Stimulated activated CD4-positive, alpha-beta T cell treated with anti-CD3 and anti-CD28 coated beads, Interleukin-1b, Interleukin-23, amount 100 ng/mL, for 1 hour (primary cell): ENCODE data around the gene OR52N5.

Source experiments
- DNase-seq, 2 donors: peaks; one replicate each; pipeline ENCODE4 v3.0.0-alpha.2; 2020; ENCODE audit warnings: low read depth in 2 of 2

The OR52N5 gene

DNA sequence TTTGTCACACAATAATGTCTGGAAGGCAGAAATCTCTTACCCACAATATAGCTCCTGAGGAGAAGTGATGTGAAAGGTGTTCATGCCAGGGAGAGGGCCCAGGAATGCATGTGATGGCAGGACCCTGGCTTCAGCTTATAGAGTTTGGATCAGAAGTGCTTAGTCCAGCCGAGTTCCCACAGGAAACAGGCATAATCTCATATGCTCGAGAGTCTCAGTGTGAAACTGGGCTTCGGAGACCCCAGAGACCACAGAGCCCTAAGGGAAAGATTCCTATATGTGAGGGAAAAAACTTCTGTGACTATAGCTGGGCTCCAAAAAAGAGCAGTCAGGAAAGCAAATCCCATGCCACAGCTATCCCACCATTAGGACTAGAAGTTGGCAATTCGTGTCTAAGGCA, at the start of gene OR52N5:
Gene OR52N5 (minus strand): TSS at position 101 of the 400 bp plus-strand sequence. CDS start 4,721 bp downstream, outside the sequence.
- DNase-seq: no peak

DNA sequence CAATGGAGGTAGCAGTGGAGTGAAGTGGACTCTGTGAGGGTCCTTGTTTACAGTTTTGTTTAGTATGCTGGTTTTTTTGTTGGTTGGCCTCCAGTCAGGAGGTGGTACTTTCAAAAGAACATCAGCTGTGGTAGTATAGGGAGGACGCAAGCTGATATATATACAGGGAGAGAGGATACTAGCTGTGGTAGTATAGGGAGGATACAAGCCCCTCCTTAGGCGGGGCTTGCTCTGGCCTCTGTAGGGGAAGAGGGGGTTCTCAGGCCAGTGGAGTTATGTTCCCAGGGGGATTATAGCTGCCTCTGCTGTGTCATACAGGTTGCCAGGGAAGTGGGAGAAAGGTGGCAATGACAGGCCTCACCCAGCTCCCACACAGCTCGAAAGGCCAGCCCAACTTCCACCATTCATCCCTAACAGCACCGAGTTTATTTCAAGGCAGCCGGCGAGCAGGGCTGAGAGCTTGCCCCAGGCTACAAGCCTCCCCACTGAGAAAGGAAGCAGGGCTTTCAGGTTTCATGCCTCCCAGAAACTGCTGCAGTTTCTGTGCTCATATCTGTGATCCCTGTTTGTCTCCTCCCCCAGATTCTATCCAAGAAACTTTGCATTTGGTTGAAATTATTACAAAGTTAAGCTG, 48.2 kb upstream of the OR52N5 start:
- DNase-seq: no peak

DNA sequence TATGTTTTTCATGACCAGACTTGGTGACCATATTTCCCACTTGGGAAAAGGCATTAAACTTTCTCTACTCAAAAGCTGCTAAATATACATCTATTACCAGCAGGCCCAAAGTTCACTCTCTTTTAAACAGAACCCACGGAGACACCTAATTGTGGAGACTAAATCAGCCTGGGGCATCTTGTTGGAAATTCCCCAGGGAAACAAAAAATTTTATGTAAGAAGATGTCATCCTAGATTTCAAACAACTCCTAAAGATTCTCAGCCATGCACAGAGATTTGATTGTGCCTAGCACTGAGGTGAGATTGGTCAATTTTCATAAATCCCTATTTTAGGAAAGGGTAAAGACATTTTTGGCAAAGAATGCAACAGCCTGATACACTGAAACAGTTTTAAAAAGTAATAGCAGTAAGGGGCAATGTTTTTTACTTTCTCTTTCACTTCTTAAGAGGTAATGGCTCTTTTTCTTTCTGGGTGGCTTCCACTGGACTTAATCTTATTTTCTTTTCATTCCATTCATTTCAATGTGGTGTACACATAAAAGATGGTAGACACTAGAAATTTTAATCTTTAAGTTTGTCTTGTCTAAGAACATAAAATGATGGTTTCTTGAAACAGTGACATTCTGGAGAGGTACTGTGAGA, 35.2 kb upstream of the OR52N5 start:
- DNase-seq: no peak

DNA sequence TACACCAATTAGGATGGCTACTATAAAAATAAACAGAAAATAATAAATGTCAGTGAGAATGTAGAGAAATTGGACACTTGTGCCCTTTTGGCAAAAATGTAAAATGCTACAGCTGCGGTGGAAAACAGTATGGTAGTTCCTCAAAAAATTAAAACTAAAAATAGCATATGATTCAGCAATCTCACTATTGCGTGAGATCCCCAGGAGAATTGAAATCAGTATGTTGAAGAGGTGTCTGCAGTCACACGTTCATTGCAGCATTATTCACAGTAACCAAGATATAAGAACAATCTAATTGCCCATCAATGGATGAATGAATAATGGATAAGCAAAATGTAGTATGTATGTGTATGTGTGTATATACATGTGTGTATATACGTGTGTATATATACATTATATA, 32.4 kb upstream of the OR52N5 start:
- DNase-seq: no peak

DNA sequence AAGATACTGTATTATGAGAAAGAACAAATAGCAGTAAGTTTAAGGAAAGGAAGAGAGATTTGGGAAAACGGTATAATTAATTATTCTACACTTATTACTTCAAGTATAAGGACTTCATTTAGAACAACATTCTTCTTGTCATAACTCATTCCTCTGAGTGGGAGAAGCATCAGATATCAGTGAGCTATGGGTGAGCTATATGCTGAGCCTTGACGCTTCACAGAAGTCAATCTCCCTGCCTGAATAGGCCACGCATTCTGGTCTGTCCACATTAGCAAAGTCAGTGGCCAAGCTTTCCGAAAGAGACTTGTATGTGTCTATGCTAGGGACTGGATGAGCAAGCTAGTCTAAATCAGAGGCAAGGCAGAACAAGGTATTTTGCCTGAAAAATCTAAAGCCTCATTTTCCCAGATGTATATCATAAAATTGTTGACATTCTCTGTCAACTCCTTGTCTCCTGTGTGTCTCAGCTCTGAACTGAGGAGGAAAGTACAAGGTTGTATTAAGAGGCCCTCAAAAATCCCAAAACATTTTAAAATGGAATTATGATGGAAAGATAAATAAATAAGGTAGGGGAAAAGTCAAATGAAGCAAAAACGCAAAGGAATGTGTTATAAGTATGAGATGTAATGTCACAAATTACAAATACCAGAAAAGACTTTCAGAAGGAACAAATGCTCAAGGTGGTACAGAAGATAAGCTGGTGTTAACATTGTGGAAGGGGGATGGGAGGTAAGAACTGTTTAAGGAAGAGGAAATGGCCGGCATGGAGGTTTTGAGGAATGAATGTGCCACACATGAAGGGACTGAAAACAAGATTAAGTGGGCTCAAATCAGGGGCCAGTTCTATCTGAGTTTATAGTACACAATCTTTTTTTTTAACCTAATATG, 27.0 kb upstream of the OR52N5 start:
- DNase-seq: no peak

DNA sequence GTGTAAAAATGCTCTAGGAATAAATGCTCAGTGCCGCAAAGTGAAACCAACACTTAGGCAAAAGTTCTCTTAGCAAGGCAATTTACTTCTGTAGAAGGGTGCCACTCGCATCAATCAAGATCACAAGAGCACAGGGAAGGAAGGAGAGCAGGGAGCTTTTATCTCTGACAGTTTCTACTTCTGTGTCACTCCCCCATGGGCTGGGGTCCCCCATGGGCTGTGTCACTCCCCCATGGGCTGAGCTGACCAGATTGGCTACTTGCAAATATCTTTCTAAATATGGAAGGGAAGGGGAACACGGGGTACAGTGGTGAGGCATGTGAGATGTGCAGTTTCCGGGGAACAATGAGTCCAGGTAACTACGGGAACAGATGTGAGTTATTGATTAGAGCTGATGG, 26.0 kb upstream of the OR52N5 start:
- DNase-seq: no peak

DNA sequence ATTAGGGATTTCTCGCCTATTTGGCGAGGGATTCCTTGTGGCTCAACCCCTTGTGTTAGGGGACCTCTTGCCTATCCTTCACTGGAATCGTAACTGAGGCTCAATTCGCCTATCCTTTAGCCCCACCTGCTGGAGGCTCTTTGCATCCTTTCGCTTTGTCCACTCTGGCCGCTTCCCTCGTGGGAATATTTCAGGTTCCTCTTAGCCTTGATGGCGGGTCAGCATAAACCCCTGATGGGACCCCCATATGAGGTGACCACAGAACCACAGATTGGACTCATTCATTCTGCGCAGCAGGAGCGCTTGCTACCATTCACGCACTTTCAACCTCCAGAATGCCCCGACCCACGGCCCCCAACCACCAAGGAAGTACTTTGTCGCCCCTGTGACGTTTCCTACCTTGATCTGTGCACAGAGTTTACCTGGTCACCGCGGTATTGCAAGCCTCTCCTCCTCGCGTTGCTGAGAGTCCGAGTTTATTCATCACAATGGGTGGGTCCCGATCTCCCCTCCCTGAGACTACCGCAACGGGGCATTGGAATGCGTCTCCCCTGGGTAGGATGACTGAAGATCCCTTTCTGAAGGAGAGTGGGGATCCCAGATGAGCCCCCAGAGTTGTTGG, 25.5 kb upstream of the OR52N5 start, which contains the start of gene OR52N2:
Gene OR52N2 (plus strand): TSS at position 425 of the 622 bp plus-strand sequence. CDS start 11,412 bp downstream, outside the sequence.
- peak; percentile 34 to 44 for DNase-seq

DNA sequence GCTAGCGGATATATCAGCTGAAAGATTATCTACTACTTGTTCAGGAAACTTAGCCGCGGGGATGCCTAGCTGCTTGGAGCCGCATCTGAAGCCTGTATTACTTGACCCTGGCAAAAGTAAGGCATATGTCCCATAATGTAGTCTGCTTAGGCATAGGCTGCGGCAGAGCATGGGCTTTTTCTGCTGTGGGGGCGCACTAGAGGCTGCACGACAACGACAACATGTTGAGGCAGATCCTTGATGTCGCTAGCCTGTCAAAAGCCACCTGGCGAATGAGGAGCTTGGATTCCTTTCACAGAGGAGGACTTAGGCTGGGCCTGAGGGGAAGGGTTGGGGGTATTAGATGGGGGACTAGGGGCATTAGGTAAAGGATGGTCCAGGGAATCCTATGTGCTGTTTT, 24.4 kb upstream of the OR52N5 start:
- no peak for DNase-seq

DNA sequence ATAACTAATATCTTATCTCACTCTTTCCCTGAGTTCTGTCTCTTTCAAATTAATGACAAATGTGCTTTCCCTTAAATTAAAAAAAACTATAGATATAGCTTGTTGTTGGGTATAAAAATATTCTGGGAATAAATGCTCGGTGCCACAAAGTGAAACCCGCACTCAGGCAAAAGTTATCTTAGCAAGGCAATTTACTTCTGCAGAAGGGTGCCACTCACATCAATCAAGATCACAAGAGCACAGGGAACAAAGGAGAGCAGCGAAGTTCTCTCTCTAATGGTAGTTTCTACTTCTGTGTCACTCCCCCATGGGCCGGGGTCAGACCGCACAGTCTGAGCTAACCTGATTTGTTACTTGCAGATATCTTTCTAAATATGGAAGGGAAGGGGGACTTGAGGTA, 20.8 kb upstream of the OR52N5 start:
- DNase-seq: no peak

DNA sequence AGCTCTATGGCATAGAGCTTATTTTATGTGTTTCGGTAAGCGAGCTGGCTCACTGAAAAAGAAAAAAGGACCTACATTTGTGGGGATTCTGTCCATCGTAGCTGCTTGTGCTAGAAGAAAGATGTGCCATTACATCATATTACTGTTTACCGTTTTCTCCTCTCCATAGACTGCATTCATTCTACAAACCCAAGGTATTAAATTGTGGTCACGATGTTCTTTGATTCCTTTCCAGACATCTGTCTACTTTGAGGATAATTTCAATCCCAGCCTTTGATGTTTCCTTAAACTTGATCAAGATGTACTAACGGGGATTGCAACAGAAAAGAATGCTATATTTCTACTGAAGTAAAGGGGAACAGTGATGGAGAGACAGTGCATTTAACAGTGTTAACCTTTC, 13.4 kb upstream of the OR52N5 start:
- no peak for DNase-seq

DNA sequence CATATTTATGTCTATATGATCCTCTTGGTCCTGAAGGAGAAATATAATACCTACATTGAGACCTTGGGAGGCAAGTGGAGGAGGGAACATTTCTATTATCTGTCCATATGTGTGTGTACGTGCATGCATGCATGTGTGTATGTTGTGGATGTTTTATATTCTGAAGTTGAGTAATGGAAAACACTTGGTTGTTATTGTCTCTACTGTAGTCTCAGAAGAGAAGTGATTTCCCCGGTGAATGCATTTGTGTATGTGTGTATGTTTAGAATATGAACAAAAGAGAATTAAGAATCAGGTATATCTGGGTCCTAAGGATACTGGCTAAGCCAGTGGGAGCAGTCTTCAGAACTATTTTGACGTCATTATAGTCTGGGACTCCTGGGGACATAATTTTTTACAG, 8.0 kb upstream of the OR52N5 start, which contains the start of gene OR52N1:
Gene OR52N1 (minus strand): TSS at position 101 of the 400 bp plus-strand sequence. CDS start 2,449 bp downstream, outside the sequence.
- no peak for DNase-seq

DNA sequence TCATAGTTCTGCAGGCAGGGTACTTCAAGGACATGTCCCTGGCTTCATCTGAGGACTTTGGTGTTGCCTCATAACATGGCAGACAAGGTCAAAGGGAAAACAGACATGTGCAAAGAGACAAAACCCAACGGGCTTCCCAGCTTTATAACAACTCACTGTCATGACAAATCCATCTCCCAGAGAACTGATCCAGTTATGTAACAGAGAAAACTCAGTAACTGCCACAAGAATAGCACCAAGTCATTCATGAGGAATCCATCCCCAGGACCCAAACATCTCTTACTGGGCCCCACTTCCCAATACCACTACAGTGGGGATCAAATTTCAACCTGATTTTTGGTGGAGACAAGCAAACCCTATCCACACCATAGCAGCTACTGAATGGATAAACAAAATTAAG, 16.1 kb downstream of the OR52N5 start:
- no peak for DNase-seq

DNA sequence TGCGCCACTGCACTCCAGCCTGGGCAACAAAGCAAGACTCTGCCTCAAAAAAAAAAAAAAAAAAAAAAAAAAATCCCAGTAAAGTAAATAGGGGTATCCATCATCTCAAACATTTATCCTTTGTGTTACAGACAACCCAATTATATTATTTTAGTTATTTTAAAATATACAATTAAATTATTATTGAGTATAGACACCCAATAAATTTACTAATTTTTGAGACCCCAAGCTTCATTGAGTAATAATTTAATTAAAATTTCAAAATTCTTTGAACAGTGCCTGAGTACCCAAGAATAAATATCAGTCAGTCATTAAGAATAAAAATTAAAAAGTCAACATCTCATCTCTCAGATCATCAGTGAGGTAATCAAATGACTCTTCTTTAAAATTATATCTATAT, 29.2 kb downstream of the OR52N5 start, which contains the start of gene OR52N4:
Gene OR52N4 (plus strand): TSS at position 301 of the 400 bp plus-strand sequence. CDS start 498 bp downstream, outside the sequence.
- no peak for DNase-seq

DNA sequence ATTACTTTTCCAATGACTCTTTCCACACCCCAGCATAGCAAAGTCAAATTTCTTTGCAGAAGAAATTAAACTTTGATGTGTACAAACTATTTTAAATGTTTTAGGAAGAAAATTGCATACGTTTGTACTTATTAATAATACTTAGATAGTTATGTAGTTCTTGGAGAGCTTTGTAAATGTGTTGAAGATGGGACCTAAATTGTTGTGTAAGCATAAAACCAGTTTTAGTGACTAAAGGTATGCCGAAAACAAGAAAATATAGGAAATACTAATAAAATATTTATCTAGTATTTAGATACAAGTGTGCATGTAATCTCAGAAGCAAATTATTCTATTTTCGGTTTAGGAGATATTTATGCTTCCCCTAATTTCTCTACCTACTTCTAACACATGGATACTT, 33.3 kb downstream of the OR52N5 start:
- DNase-seq: no peak

DNA sequence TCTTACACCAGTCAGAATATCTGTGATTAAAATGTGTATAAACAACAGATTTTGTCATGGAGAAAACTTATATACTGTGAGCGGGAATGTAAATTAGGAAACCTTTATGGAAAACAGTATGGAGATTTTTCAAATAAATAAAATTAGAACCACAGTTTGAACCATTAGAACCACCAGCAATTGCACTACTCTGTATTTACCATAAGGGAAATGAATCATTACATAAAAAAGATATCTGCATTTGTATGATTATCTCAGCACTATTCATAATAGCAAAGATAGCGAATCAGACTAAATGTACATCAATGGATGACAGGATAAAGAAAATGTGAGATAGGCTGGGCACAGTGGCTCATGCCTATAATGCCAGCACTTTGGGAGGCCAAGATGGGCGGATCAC, 36.5 kb downstream of the OR52N5 start:
- DNase-seq: no peak

DNA sequence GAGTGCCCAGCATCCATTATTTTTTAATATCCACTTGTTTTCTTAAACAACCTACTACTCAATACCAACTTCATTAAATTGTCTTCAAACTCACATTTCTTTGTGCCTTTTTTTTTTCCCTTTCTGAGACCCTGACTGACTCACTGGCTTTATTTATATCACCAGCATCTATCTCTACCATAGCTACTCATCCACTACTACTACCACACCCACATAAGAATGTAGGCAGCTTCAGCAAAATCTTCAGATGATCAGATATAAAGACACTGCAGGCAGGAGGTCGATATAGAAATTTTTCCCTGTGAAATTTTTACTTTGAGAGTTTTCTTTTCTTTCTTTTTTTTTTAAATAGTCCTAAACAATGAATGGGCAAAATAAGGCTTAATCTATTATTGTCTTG, 44.7 kb downstream of the OR52N5 start:
- no peak for DNase-seq

DNA sequence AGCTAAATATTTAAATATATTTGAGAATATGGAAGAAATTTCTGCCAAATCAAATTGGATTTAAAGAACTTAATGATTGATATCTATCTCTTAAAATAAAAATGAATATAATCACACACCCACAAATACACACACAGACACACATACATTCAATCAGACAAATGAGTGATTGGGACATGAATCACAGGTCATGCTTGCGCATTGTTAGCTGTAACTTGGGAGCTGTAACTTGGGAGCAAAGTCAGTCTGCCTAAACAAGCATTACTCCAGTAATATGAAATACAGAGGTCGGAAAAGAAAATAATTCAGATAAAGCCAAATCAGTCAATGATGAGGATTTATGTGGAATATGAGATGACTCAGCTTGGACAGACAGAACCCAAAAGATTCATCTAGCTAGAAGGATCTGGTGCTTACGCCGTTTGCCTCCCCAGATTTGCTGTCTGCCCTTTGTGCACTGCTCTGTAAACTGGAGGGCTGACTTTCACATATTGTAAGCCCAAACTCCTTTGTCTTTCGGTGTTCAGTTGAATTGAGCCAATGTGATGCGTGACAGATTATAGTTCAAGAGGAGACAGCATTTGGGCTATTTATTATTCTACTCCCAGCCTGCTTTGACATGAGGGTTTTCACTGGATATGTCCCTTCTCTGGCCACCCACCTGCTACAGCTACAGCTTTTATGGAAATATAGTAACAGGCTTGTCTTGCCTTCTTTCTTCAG, 45.3 kb downstream of the OR52N5 start:
- no peak for DNase-seq

DNA sequence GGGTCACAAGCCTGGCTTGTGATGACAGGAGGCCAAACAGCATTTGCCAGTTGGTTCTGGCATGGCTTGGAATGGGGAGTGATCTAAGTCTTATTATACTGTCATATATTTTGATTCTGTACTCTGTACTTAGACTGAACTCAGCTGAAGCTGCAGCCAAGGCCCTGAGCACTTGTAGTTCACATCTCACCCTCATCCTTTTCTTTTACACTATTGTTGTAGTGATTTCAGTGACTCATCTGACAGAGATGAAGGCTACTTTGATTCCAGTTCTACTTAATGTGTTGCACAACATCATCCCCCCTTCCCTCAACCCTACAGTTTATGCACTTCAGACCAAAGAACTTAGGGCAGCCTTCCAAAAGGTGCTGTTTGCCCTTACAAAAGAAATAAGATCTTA, 46.1 kb downstream of the OR52N5 start:
- no peak for DNase-seq

DNA sequence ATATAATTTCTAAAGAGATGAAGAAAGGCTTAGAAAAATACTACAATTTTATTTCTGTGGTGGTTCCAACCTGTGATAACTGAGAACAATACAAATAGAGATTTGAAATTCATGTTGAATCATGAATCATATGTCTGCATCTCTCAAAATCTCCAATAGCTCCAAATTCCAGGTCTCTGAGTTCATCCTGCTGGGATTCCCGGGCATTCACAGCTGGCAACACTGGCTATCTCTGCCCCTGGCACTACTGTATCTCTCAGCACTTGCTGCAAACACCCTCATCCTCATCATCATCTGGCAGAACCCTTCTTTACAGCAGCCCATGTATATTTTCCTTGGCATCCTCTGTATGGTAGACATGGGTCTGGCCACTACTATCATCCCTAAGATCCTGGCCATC, 46.8 kb downstream of the OR52N5 start, which contains the start of gene OR56B1:
Gene OR56B1 (plus strand): TSS at position 53 of the 400 bp plus-strand sequence. CDS start 69 bp downstream, at position 122.
- DNase-seq: no peak

DNA sequence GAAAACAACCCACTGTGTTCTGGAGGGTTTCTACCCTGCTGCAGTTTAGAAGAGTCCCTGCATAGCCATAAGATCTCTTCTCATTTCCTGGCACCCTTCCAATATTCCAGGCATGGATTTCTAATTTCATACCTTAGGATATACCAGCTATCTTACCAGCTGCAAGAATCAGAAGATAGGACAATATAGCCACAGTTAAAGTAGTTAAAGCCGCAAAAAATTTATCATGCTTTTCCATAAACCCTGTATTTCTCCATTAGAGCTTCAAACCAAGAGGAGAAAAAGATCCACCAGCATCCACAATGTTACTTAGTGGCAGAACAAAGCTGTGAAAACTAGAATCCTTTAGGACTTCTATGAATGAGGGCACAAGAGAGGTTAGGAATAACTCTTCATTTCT, 55.5 kb downstream of the OR52N5 start:
- no peak for DNase-seq

DNA sequence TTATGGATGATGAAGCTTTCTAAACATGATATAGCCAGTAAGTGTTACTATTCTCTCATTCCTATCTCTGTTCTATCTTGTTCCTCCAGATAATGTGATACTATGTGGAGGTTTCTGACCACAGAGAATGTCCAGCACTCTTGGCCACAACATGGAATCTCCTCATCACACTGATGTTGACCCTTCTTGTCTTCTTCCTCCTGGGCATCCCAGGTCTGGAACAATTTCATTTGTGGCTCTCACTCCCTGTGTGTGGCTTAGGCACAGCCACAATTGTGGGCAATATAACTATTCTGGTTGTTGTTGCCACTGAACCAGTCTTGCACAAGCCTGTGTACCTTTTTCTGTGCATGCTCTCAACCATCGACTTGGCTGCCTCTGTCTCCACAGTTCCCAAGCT, 56.8 kb downstream of the OR52N5 start:
- DNase-seq: no peak
